GM18909 (cell line): ENCODE results near the gene SLC1A2.

ENCODE experiments used
- ATAC-seq: cut with Tn5 transposase; IDR thresholded peaks from one replicate; pipeline ENCODE4 v1.9.1; 2021; ENCODE audit warnings: mild to moderate bottlenecking; ENCODE audit not compliant: unreplicated experiment, poor library complexity

The SLC1A2 gene

DNA sequence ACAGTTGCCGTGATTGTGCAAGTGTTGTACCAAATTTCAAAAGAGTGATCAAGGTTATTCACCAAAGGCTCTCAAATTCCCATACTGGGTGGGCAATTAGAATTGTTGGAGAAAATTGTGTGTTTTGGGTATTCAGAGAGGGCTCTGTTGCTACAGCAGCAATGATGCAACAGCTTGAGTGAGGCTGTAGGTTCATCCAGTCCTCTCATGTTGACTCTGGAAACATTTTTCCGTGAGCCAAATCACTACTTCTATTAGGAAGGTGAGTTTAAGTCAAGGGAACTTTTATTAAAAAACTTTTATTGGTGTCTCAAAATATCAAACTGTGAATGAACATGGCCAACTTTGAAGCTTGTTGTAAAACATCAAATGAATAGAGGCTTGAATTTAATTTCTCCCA, 163.8 kb downstream of the SLC1A2 start:
- no peak for ATAC-seq

DNA sequence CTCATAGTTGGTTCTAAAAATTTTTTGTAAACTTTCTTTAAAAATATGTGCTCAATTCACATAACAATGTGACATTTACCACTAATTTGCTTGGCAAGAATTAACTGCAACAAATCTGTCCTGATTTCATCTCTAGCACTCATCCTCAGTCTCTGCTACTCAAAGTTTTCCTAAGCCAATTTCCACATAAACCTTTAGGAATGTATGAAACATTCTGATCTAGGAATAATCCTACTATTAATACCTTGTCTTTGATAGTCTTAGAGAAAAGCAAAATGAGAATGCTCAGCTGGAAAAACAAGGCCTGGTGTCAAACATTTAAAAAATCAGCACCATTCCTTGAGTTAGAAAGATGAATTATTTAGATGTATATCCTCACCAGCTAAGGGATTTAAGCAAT, 166.1 kb downstream of the SLC1A2 start:
- no peak for ATAC-seq

DNA sequence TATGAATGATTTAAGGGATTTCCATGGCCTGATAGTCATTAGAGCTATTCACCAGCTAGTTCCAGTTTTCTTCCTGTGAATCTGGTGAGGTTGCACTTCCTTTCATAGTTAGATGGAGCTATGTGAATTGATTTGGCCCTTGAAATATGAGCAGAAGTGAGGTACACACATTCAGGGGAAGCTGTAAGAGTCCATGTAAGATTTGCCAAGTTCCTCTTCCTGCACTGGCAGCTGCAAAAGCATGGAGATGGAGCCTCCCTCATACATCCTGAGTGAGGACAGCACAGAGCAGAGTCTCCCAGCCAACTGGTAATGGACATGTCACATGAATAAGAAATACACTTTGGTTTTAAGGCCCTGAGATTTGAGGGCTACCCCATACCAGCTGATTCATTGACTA, 168.7 kb downstream of the SLC1A2 start:
- ATAC-seq = no peak

DNA sequence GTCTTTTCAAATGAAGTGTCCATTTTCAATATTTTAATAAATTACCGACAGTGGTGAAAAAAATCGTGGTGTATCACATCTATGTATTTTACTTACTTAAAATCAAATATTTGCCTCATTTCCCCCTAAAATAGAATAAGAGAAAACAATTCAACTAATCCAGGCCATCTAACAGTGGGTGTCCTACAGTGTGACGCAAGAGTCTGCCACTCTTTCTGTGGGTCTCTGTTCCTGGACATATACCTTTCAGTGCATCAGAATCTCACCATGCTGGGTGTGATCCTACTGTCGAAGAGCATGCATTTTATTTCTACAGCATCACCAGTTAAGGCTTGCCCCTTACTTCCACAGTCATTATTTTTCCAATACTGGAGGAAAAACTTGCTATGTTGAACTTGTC, 169.2 kb downstream of the SLC1A2 start:
- ATAC-seq = no peak

DNA sequence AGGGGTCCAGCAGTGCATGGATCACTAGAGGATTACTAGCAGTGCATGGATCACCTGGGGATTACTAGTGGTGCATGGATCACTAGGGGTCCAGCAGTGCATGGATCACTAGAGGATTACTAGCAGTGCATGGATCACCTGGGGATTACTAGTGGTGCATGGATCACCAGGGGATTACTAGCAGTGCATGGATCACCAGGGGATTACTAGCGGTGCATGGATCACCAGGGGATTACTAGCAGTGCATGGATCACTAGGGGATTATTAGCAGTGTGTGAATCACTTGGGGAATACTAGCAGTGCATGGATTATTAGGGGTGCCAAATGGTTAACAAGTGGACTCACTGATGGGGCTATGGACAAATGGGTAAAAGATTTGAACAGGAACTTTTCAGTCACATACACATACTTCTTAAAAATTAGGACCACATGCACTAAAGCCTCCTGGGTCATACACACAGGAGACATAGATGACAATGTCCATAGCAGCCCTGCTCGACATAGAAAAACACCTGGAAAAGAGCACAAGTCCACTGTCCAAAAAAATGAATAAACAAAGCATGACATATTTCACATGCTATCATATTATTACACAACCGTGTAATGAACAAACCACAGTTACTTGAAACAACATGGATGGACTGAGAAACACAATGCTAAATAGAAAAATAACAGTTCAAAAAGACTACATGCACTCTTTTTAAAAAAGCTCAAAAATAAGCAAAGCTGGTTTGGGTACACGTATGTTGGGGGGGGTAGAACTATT, 170.6 kb downstream of the SLC1A2 start:
- no peak for ATAC-seq

DNA sequence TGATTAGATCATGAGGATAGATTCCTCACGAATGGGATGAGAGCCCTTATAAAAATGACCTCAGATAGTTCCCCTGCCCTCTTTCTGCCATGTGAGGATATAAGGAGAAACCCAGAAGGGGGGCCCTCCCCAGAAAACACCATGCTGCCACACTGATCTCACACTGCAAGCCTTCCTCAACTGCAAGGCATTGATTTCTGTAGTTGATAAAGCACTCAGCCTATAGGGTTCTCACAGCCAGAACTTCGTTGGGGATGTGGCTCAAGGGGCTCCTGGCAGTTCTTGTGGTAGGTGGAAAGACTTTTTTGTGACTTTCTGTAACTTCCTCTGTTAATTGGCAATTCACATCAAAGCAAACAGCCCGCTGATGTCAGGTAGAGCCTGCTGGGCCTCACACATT, 171.5 kb downstream of the SLC1A2 start:
- no peak for ATAC-seq

DNA sequence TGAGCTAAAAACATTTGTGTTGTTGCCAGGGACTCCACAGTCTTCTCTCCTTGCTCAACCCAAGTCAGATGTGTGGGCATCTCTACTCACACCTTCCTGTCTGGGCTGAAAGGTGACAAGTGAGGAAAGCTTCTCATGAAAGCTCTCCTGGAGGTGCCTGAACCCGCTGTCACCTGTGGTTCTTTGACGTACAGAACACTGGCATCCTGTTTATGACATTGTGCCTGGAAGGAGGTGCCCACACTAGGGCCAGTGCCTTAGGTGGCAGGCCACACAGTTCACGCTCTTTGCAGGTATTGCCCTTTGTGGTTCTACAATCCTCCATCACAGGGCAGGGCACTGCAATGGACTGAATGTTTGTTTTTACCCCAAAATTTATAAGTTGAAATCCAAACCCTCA, 171.9 kb downstream of the SLC1A2 start:
- no peak for ATAC-seq

DNA sequence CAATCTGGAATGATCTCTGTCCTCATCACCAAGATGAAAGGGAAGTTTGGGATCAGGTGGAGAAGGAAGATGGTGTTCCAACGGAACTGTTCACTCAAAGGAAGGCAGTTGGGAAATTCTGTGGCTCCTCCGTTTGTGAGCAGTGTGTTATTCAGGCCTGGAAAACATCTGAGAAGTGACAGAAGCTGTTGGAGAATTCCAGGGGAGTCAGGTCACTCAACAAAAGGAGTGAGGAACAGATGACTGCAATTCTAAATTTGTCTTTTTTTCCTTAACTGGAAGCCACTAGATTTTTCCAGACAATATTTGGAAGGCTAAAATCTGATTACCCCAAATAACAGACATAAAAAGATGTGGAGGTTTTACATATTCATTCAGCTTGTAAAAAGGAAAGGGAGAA, 172.6 kb downstream of the SLC1A2 start:
- ATAC-seq = no peak

DNA sequence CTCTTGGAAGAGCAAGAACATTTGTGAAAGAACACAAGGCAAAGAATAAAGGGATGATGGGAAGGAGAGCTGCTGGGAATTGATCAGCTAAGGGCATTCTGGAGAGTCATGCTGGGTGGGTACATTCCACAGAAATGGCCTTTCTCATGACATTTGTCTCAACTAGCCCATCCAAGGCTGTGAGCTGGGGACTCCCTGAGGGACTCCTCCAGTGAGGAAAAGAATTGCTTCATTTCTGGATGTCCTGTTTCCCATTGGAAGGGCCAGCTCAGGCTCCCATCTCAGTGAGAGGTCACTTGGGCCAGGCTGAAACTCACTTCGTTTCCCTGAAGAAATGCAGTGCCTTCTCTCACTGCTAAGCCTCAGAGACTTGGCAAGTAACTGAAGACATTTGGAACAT, 173.6 kb downstream of the SLC1A2 start:
- ATAC-seq = no peak

DNA sequence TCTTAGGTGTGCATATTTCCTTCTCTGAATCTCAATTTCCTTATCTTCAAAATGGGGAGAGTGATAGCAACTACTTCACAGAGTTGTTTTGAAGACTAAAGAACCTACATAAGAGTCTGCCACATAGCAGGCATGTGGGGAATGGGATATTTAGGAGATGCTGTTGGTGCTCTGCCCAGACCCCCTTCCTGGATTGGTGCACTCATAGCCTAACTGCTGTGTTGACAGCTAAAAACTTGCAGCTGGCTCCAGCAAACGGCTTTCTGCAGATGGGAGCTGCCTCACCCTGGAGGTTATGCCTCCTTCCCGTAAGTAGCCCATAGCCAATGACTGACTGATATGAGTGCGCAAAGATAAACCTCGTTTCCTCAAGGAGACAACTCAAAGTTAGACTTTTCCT, 174.3 kb downstream of the SLC1A2 start:
- no peak for ATAC-seq

DNA sequence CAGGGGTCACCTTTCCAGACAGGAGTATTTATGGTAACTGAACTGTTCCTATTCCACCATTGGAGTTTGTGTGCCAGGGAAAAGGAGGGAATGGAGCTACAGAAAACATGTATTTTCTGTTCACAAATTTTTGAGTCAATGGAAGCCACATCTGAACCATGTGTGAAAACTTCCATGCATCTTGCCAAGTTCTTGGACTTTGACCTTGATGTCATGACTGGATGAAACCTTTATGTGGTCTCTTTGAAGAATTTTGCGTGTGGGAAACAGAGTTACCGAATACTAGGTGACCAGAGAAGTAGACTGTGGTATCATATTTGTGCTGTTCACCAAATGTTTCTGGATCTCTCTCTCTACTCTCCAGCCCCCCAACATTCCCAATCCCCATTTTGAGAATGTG, 175.6 kb downstream of the SLC1A2 start:
- no peak for ATAC-seq

DNA sequence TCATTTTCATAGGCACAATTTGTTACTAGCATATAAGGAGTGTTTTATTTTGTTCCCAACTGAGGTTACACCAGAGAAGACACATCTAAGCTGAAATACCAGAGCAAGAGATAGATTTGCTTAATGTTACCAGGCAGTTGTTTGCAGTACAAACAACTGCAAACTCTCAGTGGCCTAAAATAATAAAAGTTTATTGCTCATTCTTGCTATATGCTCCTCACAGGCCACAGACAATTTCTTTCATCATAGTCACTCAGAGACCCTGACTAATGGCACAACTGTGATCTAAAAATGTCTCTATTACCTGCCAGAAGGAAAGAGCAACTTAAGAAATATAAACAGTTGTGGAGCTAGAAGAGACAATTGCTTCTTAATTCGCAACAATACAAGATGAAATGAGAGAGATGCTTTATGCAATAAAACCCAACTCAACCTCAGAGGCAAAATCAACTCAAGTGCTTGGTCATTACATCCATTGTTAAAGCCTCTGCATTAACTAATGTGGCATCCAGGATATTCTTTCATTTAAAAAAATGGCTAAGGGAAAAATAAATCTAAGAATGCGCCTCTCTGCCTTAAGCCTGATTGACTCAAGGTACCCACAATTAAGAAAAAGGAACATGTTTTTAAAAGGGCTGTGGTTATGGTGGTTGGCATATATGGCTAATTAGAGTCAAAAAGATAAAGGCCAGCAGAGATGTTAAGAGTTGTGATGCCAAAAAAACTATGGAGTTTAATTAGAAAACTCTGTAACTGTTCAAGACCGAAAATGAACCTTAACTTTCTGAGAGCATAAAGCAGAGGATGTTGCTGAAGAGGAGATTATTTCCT, 176.7 kb downstream of the SLC1A2 start:
- no peak for ATAC-seq

DNA sequence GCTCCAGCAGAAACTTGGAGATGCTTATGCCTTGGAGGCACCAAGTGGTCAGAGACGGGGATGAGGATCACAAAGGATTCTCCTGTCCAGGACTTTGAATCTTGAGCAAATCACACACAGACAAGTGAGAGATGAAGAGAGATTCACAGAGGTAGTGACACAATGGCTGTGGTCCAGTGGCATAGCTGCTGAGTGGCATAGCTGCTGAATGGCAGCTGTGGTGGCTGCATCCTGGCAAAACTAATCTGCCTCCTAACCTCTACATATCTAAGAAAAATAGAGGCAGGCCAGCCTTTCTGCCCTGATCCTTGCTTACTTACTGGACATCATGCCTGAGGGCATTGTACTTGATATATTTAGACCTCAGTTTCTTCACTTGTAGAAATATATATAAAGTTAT, 177.8 kb downstream of the SLC1A2 start:
- no peak for ATAC-seq

DNA sequence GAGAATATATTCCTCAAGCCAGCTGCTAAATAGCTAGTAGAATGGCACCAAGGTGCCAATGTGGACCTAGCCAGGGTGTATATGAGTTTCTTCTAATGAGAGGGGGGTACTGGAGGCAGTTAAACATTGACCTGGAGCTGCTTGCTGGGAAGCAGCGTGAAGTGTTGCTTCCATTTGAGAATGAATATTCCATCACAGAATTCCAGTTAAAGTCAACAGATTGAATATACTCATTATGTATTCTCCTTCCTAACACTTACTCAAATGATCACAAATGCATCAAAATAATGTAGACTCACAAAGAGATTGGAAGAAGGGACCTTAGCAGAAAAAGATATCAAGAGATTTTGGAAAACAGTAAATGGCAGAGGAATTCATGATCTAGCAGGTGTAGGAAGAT, 178.3 kb downstream of the SLC1A2 start:
- ATAC-seq = no peak

DNA sequence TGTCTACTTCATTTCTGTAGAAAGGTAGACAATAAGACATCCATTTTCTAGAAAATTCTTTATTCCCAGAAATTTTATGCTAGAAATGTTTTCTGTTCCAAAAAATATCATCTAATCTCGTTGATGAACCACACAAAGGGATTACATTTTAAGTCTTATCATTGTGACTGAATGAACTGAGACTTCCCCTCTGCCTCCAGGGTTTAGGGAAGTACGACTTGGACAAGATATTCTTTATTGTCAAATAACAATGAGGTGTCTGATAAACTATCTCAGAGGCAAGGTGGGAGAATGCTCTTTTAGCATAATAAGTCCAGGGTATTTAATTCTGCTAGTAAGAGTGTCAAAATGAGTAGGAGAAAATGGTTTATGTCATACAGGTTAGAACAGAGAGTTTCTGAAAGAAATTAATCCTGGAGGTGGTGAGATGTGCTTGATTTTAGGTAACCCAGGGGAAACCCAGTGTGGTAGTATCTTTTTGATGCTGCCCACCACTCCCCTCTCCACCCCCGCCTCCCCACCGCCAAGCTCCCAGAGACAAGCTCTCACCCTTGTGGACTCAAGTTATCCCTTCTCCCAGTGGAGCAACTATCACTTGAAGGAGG, 179.8 kb downstream of the SLC1A2 start:
- no peak for ATAC-seq

DNA sequence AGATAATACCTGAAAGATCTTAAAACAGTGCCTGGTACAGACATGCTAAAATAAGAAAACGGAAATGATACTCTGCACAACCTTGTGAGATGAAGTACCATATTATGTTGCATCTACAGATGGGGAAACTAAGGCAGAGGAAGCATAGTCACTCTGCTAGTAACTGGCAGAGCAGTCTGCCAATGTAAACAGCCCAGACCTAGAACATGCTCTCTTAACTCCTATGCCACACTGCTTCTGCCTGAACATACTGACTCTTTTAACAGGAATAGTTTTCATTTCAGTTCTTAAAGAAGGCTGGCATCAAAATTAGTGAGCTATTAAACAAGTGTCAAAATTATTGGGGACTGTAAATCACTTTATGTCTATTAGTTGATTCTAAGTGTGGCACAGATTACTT, 180.5 kb downstream of the SLC1A2 start:
- no peak for ATAC-seq

DNA sequence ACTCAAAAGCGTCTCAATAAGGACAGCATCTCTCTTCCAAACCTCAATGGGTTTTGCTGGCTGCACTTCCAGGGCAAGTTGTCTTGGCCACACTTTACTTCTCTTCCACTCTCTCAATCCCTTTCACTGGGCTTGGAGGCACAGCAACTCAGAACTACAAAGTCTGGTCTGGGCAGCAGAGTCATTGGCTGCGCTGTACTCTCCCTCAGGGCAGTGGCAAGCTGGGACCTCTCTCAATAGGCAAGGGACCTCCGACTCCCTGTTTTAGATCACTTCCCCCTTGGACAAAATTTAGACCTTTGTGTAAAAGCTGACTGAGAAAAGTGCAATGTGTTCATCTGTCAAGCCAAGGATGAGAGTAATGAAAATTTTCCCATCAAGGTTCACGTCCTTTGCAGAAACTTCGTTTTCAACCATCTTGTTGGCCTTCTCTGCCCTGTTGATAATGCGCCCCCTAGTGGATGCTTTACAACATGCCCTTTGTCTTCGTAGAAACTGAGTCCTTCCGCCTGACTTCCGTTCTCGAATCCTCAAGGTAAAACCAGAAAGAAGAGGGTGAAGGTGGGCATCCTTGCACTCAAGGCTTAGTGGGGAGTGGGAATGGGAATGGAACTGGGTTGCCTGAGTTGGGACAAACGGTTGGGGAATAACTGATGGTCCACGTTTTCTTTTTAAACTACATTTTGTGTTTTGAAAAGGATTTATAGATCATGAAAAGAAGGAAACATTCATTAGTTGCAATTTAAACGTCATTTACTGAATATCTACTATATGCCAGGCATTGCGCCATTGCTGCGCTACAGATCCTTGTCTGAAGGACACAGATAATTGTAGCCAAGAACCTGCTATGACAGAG, 181.3 kb downstream of the SLC1A2 start:
- ATAC-seq = no peak

DNA sequence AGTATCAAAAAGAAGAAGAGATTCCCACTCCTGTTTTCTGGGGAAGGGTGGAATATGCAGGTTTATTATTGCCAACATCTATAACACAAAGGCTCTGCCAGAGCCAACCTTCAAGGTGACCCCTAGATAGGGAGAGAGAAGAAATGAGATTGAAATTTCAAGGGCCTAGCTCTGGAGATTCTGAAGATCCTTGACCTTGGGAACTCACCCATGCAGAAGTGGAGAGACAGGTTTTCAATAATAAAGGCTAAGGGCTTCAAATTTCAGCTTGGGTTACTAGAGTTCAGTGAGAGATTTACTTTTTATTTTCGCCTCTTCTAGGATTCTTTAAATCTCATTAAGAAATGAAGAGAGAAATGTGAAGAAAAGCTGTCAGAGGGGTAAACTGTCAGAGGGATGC, 182.0 kb downstream of the SLC1A2 start:
- no peak for ATAC-seq

DNA sequence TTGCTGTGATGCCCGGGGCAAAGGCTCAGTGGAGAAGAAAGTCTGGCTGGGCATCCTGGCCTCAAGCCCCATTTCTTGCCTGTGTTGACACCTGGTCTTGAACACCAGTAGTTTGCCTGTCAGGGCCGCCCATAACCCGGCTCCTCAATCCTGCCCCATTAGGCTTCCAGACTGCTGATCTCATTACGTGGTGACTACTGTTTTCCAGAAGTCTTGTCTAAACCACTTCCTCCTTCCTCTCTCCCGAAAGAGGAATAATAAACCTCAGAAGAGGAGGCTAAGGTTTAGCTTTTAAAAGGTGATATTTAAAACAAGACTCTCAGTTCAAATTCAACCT, 182.7 kb downstream of the SLC1A2 start:
- no peak for ATAC-seq

DNA sequence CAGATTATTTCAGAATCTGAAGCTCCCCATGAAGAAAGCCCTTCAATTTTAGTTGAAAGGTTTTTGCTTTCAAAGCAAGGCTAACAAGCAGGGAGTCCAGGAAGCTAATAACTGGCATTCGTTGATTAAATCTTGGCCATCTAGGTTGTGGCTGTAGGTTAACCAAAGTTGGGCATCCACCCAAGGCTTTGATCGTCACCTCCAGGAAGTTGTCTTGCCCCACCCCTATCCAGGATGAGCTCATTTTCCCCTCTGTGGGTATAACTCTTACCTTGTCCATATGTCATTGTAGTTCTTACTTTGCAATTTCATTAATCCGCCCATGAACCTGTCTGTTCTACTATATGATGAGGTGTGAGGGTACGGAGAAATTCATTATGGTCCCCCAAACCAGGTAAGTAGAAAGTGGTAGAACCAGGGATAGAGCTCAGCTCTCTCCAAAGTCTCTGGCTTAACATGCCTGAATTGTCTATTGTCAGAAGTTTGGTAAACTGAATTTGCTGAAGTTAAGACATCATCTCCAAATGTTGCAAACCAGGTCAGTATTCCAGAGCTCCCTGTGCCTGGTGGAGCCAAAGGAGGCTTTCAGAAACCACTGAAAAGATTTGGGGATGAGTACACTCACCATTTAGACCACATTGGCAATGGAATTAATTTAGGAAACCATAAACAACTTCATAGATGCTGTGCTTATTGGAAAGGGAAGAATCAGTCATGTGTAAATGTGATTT, 183.3 kb downstream of the SLC1A2 start:
- ATAC-seq = no peak
